GM19239 (cell line): ENCODE data around the gene KCNG2.
"Not testable (repeated sequence)": the region's sequence is repeated elsewhere in the genome, so short reads cannot be mapped to it uniquely, and the experiment has no call there.

Experiments used
- DNase-seq: peaks from one replicate; pipeline ENCODE4 v3.0.0; 2011; ENCODE audit warnings: low spot score; ENCODE audit not compliant: insufficient read length
- FAIRE-seq: peaks from 2 replicates; lab custom pipeline; 2011; peaks lifted over from hg19 to GRCh38; lab: Jason Lieb, UNC

Gene KCNG2

GRCh38 chr18:79878246-79878645, 80.5 kb downstream of the KCNG2 start:
- FAIRE-seq, DNase-seq: not testable (repeated sequence)

- DNase-seq (no peak), FAIRE-seq (no peak)
These were observed 81.1 kb downstream of the KCNG2 start for GRCh38 chr18:79878741-79879378.

- FAIRE-seq (no peak), DNase-seq (no peak)
These were observed 81.8 kb downstream of the KCNG2 start for GRCh38 chr18:79879566-79879965.

- FAIRE-seq, result no peak
- DNase-seq, result no peak
These were observed 84.0 kb downstream of the KCNG2 start for GRCh38 chr18:79881695-79882094.

- no peak for DNase-seq
- FAIRE-seq, result no peak
These were observed 84.9 kb downstream of the KCNG2 start for GRCh38 chr18:79882522-79883241.

GRCh38 chr18:79883461-79884293, 85.9 kb downstream of the KCNG2 start:
- no peak for FAIRE-seq
- no peak for DNase-seq

GRCh38 chr18:79884294-79884962, 86.7 kb downstream of the KCNG2 start:
- no peak for DNase-seq
- FAIRE-seq, result no peak

GRCh38 chr18:79884963-79885728, 87.4 kb downstream of the KCNG2 start:
- DNase-seq (no peak), FAIRE-seq (no peak)

- FAIRE-seq, result no peak
- DNase-seq, result no peak
These were observed 89.7 kb downstream of the KCNG2 start for GRCh38 chr18:79887181-79888000.

- no peak for DNase-seq
- no peak for FAIRE-seq
These were observed 90.3 kb downstream of the KCNG2 start for GRCh38 chr18:79888016-79888415.

GRCh38 chr18:79889569-79889968, 91.8 kb downstream of the KCNG2 start:
- no peak for DNase-seq
- FAIRE-seq, result no peak

- DNase-seq (no peak), FAIRE-seq (no peak)
These were observed 92.9 kb downstream of the KCNG2 start for GRCh38 chr18:79890674-79891073.

GRCh38 chr18:79896738-79897137, 99.0 kb downstream of the KCNG2 start:
- FAIRE-seq, result no peak
- no peak for DNase-seq

- no peak for FAIRE-seq
- no peak for DNase-seq
These were observed 100.3 kb downstream of the KCNG2 start for GRCh38 chr18:79897940-79898625.

GRCh38 chr18:79898952-79899608, 101.3 kb downstream of the KCNG2 start:
- FAIRE-seq, result no peak
- DNase-seq, result no peak

GRCh38 chr18:79899609-79900445, 102.1 kb downstream of the KCNG2 start:
- DNase-seq (no peak), FAIRE-seq (no peak)
